Activated T-cell treated with anti-CD3 and anti-CD28 coated beads, Interleukin-2, amount 50 U/mL, for 24 hours (primary cell): ENCODE measurements around the gene NPB.

Source experiments
- DNase-seq: peaks from one replicate; pipeline ENCODE4 v3.0.0-alpha.2; 2020
- H3K27ac Mint-ChIP-seq: 2 replicates; pipeline ENCODE4 v1.8.0; 2020; ENCODE audit warnings: mild to moderate bottlenecking, mixed read lengths
- H3K27me3 Mint-ChIP-seq: 2 replicates; pipeline ENCODE4 v1.8.0; 2020; ENCODE audit warnings: mixed read lengths
- H3K36me3 Mint-ChIP-seq: 2 replicates; pipeline ENCODE4 v1.8.0; 2020; ENCODE audit warnings: low read depth, mixed read lengths
- H3K4me1 Mint-ChIP-seq: 2 replicates; pipeline ENCODE4 v1.8.0; 2020; ENCODE audit warnings: low read depth, mixed read lengths
- H3K4me3 Mint-ChIP-seq: 2 replicates; pipeline ENCODE4 v1.8.0; 2020; ENCODE audit warnings: mild to moderate bottlenecking, moderate library complexity, mixed read lengths
- H3K9me3 Mint-ChIP-seq: 2 replicates; pipeline ENCODE4 v1.8.0; 2020; ENCODE audit warnings: mixed read lengths

NPB gene

GRCh38 chr17:81866440-81867169, 35.4 kb upstream of the NPB start:
- H3K4me3 Mint-ChIP-seq, result peak overlapping the region; percentile 49
- no peaks in the 10 kb centered on the region for H3K9me3 Mint-ChIP-seq
- H3K27ac Mint-ChIP-seq, result peak overlapping the region; percentile 86
- peaks cover 84% of the 10 kb centered on the region for H3K36me3 Mint-ChIP-seq
- H3K4me1 Mint-ChIP-seq, result peaks cover 52% of the 10 kb centered on the region
- DNase-seq, result peak; percentile 54
- H3K27me3 Mint-ChIP-seq, result no peaks in the 10 kb centered on the region

- no peaks in the 10 kb centered on the region for H3K27me3 Mint-ChIP-seq
- peaks cover 53% of the 10 kb centered on the region for H3K4me1 Mint-ChIP-seq
- peaks cover 86% of the 10 kb centered on the region for H3K36me3 Mint-ChIP-seq
- H3K9me3 Mint-ChIP-seq, result no peaks in the 10 kb centered on the region
- DNase-seq, result peak; percentile 63
- peak overlapping the region; percentile 86 for H3K27ac Mint-ChIP-seq
- H3K4me3 Mint-ChIP-seq, result peak overlapping the region; percentile 49
Observed at GRCh38 chr17:81867170-81867990, 34.7 kb upstream of the NPB start.

- H3K4me3 Mint-ChIP-seq, result peak overlapping the region; percentile 43
- H3K36me3 Mint-ChIP-seq, result peaks cover 85% of the 10 kb centered on the region
- peak overlapping the region; percentile 86 for H3K27ac Mint-ChIP-seq
- no peak for DNase-seq
- H3K27me3 Mint-ChIP-seq, result no peaks in the 10 kb centered on the region
- H3K4me1 Mint-ChIP-seq, result peaks cover 52% of the 10 kb centered on the region
- H3K9me3 Mint-ChIP-seq, result no peaks in the 10 kb centered on the region
Observed at GRCh38 chr17:81867991-81868673, 33.9 kb upstream of the NPB start.

DNA sequence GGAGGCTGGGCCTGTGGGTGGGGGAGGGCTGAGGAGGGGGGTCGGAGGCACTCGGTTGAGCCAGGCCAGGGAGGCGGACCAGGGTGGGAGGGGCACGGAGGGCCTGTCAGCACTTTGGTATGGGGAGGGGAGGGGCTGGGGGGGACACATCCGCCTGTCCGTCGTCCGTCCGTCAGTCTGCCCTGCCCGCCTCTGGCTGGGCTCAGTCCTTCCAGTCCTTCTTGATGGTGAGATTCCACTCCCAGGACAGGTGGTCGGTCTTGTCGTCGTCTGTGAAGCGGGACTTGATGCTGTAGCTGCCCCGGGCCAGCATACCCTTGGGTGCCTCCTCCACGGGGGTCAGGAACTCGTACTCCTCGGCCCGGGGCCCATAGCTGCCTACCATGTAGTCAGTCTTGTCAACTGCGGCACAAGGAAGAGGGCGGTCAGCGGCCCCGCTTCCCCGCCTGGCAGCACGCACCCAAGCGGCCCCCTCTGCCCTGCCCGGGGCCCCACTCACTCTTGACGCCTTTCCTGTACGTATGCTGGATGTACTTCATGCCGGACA, 33.3 kb upstream of the NPB start:
- DNase-seq, result no peak
- H3K9me3 Mint-ChIP-seq, result no peaks in the 10 kb centered on the region
- H3K27me3 Mint-ChIP-seq, result no peaks in the 10 kb centered on the region
- H3K4me1 Mint-ChIP-seq, result peaks cover 51% of the 10 kb centered on the region
- H3K27ac Mint-ChIP-seq, result peak overlapping the region; percentile 94
- peak overlapping the region; percentile 93 for H3K4me3 Mint-ChIP-seq
- H3K36me3 Mint-ChIP-seq, result peaks cover 84% of the 10 kb centered on the region

GRCh38 chr17:81869221-81870130, 32.6 kb upstream of the NPB start:
- Mint-ChIP-seq H3K4me1 (peaks cover 57% of the 10 kb centered on the region), H3K27ac (peak overlapping the region; percentile 94), H3K4me3 (peak overlapping the region; percentile 93), H3K27me3 (no peaks in the 10 kb centered on the region), H3K9me3 (no peaks in the 10 kb centered on the region), H3K36me3 (peaks cover 79% of the 10 kb centered on the region)
- DNase-seq, result peak; percentile 76

DNA sequence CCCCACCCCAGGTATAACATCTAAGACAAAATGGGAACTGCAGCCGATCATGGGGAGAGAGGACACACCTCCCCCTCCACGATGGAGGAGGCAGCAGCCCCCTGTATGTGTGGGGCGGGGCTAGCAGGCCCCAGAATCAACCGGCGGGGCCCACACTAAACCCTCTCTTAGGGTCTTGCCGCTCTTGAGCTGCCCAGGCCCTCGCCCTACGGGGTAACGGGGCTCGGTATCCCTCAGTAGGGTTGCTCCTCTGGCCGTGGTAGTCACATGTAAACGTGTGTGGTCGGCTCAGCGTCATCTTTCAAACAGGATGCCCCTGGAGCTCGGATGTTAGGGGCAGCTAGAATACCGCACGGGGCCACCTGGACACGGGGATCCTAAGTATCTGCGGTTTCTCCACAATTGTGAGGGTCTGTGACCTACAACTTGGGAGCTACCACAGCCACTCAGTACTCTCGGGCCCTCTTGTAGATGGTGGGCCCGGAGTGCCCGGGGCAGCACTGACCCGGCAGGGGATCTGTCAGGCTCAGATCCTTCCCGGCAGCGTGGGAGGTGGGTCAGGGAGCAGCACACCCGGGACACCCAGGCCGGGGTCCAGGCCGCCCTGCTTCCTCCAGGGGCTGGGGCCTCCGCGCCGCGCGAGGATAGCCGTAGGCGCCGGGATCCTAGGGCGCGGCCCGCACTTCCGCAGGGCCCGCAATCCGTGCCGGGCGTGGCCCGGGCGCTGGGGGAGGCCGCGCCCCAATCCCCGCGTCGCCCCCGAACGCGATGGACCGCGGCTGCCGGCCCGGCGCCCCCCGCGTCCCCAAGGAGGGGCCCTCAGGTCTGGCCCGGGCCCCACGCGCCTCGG, 31.7 kb upstream of the NPB start:
- peaks cover 59% of the 10 kb centered on the region for H3K4me1 Mint-ChIP-seq
- DNase-seq, result peak; percentile 73
- H3K4me3 Mint-ChIP-seq, result peak overlapping the region; percentile 93
- peak overlapping the region; percentile 94 for H3K27ac Mint-ChIP-seq
- peaks cover 70% of the 10 kb centered on the region for H3K36me3 Mint-ChIP-seq
- H3K9me3 Mint-ChIP-seq, result no peaks in the 10 kb centered on the region
- no peaks in the 10 kb centered on the region for H3K27me3 Mint-ChIP-seq

- H3K36me3 Mint-ChIP-seq, result peaks cover 64% of the 10 kb centered on the region
- H3K9me3 Mint-ChIP-seq, result no peaks in the 10 kb centered on the region
- DNase-seq, result no peak
- H3K4me1 Mint-ChIP-seq, result peaks cover 55% of the 10 kb centered on the region
- no peaks in the 10 kb centered on the region for H3K27me3 Mint-ChIP-seq
- peak within 1 kb of the TSS; percentile 93 for H3K4me3 Mint-ChIP-seq
- peak within 1 kb of the TSS; percentile 97 for H3K27ac Mint-ChIP-seq
Observed at GRCh38 chr17:81870981-81871386, 31.1 kb upstream of the NPB start, which contains the start of gene ARHGDIA. ARHGDIA (minus strand) TSS chr17:81871337; CDS start chr17:81869930, 1,407 bp downstream.

- Mint-ChIP-seq H3K4me1 (peaks cover 50% of the 10 kb centered on the region), H3K27ac (peak overlapping the region; percentile 97), H3K27me3 (no peaks in the 10 kb centered on the region), H3K9me3 (no peaks in the 10 kb centered on the region), H3K4me3 (peak overlapping the region; percentile 87), H3K36me3 (peaks cover 58% of the 10 kb centered on the region)
- DNase-seq, result peak; percentile 96
Observed at GRCh38 chr17:81871387-81872230, 30.4 kb upstream of the NPB start.

GRCh38 chr17:81877569-81877968, 24.5 kb upstream of the NPB start:
- Mint-ChIP-seq H3K27me3 (no peaks in the 10 kb centered on the region), H3K9me3 (no peaks in the 10 kb centered on the region), H3K27ac (peak overlapping the region; percentile 50), H3K36me3 (peaks cover 68% of the 10 kb centered on the region), H3K4me3 (no peak overlapping the region), H3K4me1 (peaks cover 25% of the 10 kb centered on the region)
- no peak for DNase-seq

DNA sequence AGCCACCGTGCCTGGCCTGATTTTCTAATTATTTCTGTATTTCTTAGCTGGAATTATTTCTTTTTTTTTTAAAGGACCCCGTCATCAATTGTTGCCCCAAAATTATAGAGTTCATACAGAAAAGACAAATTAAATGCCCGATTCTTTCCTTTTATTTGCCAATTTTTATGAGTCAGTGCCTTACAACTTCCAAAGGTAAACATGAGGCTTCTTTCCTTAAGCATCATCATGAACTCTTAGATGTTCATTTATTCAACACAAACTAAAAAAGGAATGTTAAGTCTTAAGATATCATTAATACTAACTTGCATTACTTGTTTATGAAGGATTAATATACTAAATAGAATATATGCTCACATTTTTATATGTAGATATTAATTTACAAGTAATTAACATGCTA, 23.7 kb upstream of the NPB start:
- H3K9me3 Mint-ChIP-seq, result no peaks in the 10 kb centered on the region
- H3K4me3 Mint-ChIP-seq, result no peak overlapping the region
- H3K27me3 Mint-ChIP-seq, result no peaks in the 10 kb centered on the region
- DNase-seq, result no peak
- peaks cover 18% of the 10 kb centered on the region for H3K4me1 Mint-ChIP-seq
- no peak overlapping the region for H3K27ac Mint-ChIP-seq
- H3K36me3 Mint-ChIP-seq, result peaks cover 67% of the 10 kb centered on the region

DNA sequence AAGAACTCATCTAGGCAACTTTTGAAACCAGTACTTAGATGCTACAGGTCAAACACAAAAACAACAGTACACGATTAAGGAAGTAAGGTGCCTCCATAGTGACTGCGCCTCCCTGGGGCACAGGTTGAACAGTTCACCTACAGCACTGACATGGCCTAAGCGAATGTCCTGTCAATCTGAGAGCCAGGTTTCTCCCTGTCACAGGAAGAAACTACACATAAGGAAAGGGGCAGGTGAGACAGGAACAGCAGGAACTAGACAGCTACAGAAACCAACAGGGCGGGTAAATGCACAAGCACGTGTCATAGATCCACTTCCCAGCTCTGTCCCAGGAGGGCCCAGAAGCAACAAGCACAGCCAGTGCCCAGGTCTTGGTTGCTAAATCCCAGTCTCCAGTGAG, 22.9 kb upstream of the NPB start:
- no peaks in the 10 kb centered on the region for H3K9me3 Mint-ChIP-seq
- H3K27ac Mint-ChIP-seq, result peak overlapping the region; percentile 2
- H3K27me3 Mint-ChIP-seq, result no peaks in the 10 kb centered on the region

GRCh38 chr17:81884520-81884919, 17.5 kb upstream of the NPB start:
- H3K9me3 Mint-ChIP-seq, result no peaks in the 10 kb centered on the region
- no peak for DNase-seq
- H3K27ac Mint-ChIP-seq, result peak overlapping the region; percentile 22
- H3K4me1 Mint-ChIP-seq, result peaks cover 27% of the 10 kb centered on the region
- no peak overlapping the region for H3K4me3 Mint-ChIP-seq
- H3K36me3 Mint-ChIP-seq, result peaks cover 97% of the 10 kb centered on the region
- no peaks in the 10 kb centered on the region for H3K27me3 Mint-ChIP-seq

More for the DNA sequence above, 22.9 kb upstream of the NPB start:
- H3K4me1 Mint-ChIP-seq, result peaks cover 10% of the 10 kb centered on the region
- H3K36me3 Mint-ChIP-seq, result peaks cover 69% of the 10 kb centered on the region
- H3K4me3 Mint-ChIP-seq, result no peak overlapping the region
- DNase-seq, result no peak
